Ishikawa (cell line): ENCODE results near the gene RFX4.

ENCODE experiments used
- CEBPB ChIP-seq: IDR thresholded peaks from 2 replicates; pipeline ENCODE4 v1.6.1; 2012
- CREB1 ChIP-seq: IDR thresholded peaks from 2 replicates; pipeline ENCODE4 v1.6.1; 2012; ENCODE audit warnings: low read depth
- EGR1 ChIP-seq: IDR thresholded peaks from 2 replicates; pipeline ENCODE4 v1.6.1; 2012
- EP300 ChIP-seq: IDR thresholded peaks from 2 replicates; pipeline ENCODE4 v1.6.1; 2012; ENCODE audit warnings: borderline replicate concordance
- FOXM1 ChIP-seq: IDR thresholded peaks from 2 replicates; pipeline ENCODE4 v1.6.1; 2012; ENCODE audit warnings: low read depth, borderline replicate concordance
- NFIC ChIP-seq: IDR thresholded peaks from 2 replicates; pipeline ENCODE4 v1.6.1; 2012
- RAD21 ChIP-seq: IDR thresholded peaks from 2 replicates; pipeline ENCODE4 v1.6.1; 2012; ENCODE audit warnings: low read depth
- TAF1 ChIP-seq: IDR thresholded peaks from 2 replicates; pipeline ENCODE4 v1.6.1; 2012; ENCODE audit warnings: low read depth, mild to moderate bottlenecking
- TCF12 ChIP-seq: IDR thresholded peaks from 2 replicates; pipeline ENCODE4 v1.6.1; 2012; ENCODE audit warnings: low read depth
- TEAD4 ChIP-seq: IDR thresholded peaks from 2 replicates; pipeline ENCODE4 v1.6.1; 2012
- USF1 ChIP-seq: IDR thresholded peaks from 2 replicates; pipeline ENCODE4 v1.6.1; 2012
- YY1 ChIP-seq: IDR thresholded peaks from 2 replicates; pipeline ENCODE4 v1.6.1; 2012; ENCODE audit warnings: low read depth
- ZBTB7A ChIP-seq: IDR thresholded peaks from 2 replicates; pipeline ENCODE4 v1.6.1; 2012; ENCODE audit warnings: low read depth
- TF ChIP-seq, protein P1 (sequence below): IDR thresholded peaks from 2 replicates; pipeline ENCODE4 v1.6.1; 2012; ENCODE audit warnings: low read depth, mild to moderate bottlenecking
- TF ChIP-seq, protein P2 (sequence below): IDR thresholded peaks from 2 replicates; pipeline ENCODE4 v1.6.1; 2012

Gene RFX4

DNA sequence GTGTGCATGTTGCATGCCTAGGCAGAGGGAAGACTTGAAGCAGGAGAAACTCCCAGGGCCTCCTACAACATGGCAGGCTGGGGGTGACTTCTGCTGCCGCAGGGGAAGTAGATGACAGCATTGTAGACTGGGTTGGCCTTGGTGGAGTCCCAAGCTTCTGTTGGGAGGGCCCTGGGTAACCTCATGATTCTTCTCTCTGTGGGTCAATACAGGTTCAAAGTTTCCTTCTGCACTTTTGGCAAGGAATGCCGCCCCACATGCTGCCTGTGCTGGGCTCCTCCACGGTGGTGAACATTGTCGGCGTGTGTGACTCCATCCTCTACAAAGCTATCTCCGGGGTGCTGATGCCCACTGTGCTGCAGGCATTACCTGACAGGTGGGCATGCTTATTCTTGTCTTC is 113.3 kb downstream of the RFX4 start:
- no peak for TF ChIP-seq EGR1
- TF ChIP-seq CREB1 = no peak
- TF ChIP-seq TAF1 = no peak
- TF ChIP-seq CEBPB = no peak
- no peak for TF ChIP-seq FOXM1
- TF ChIP-seq EP300 = no peak
- no peak for TF ChIP-seq USF1
- no peak for TF ChIP-seq TCF12
- TF ChIP-seq, protein P1, sequence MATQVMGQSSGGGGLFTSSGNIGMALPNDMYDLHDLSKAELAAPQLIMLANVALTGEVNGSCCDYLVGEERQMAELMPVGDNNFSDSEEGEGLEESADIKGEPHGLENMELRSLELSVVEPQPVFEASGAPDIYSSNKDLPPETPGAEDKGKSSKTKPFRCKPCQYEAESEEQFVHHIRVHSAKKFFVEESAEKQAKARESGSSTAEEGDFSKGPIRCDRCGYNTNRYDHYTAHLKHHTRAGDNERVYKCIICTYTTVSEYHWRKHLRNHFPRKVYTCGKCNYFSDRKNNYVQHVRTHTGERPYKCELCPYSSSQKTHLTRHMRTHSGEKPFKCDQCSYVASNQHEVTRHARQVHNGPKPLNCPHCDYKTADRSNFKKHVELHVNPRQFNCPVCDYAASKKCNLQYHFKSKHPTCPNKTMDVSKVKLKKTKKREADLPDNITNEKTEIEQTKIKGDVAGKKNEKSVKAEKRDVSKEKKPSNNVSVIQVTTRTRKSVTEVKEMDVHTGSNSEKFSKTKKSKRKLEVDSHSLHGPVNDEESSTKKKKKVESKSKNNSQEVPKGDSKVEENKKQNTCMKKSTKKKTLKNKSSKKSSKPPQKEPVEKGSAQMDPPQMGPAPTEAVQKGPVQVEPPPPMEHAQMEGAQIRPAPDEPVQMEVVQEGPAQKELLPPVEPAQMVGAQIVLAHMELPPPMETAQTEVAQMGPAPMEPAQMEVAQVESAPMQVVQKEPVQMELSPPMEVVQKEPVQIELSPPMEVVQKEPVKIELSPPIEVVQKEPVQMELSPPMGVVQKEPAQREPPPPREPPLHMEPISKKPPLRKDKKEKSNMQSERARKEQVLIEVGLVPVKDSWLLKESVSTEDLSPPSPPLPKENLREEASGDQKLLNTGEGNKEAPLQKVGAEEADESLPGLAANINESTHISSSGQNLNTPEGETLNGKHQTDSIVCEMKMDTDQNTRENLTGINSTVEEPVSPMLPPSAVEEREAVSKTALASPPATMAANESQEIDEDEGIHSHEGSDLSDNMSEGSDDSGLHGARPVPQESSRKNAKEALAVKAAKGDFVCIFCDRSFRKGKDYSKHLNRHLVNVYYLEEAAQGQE = no peak
- no peak for TF ChIP-seq TEAD4
- no peak for TF ChIP-seq RAD21
- no peak for TF ChIP-seq YY1
- TF ChIP-seq, protein P2, sequence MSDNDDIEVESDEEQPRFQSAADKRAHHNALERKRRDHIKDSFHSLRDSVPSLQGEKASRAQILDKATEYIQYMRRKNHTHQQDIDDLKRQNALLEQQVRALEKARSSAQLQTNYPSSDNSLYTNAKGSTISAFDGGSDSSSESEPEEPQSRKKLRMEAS = no peak
- no peak for TF ChIP-seq ZBTB7A

DNA sequence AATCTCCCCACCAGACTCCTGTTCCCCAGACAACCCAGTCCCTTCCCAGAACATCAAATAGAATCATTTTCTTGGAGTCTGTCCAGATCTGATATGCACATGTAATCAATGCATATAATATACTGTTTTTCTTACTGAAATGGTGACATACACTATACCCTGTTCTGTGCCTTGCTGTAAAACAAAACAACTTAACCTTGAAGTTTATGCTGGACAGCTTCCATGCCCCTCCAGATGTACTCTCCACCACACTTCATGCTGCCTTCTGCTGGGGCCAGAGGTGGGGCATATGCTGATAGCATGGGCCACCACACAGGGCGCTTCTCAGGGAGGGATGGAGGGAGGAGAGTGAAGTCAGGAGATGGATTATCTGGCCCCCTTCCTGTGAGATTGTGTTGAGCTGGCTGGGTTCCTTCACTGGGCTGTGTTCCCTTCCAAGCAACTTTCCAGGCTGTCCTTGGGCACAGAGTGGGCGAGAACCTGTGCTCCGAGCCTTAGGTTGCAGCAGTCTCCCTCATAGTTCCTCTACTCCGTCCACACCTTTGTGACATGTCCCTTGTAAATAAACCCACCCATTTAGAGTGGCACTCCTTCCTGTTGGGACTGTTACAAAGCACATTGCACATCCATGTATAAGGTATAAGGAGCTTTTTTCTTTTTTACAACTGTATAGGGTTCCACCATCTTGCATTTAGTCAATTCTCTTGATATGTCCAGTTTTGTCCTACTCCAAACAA is 114.0 kb downstream of the RFX4 start:
- TF ChIP-seq NFIC (no peak), CEBPB (no peak), EGR1 (no peak), ZBTB7A (no peak), FOXM1 (no peak), CREB1 (no peak), USF1 (no peak), TAF1 (no peak), YY1 (no peak), TEAD4 (no peak), RAD21 (no peak), EP300 (no peak), TCF12 (no peak)
- TF ChIP-seq, protein P1 = no peak
- TF ChIP-seq, protein P2 = no peak

GRCh38 chr12:106704081-106704480 is 121.3 kb downstream of the RFX4 start:
- TF ChIP-seq, protein P2 = no peak
- TF ChIP-seq, protein P1 = no peak

- TF ChIP-seq TCF12 (no peak), TAF1 (no peak), RAD21 (no peak), EGR1 (no peak), CREB1 (no peak), CEBPB (no peak), FOXM1 (no peak), ZBTB7A (no peak), USF1 (no peak), EP300 (no peak), TEAD4 (no peak), YY1 (no peak), NFIC (no peak)
- TF ChIP-seq, protein P1 = no peak
- TF ChIP-seq, protein P2 = no peak
Observed at GRCh38 chr12:106705971-106706370, 123.2 kb downstream of the RFX4 start.
